Spleen (tissue), 11 donors: ENCODE results near the gene MMAB. TPM values are rescaled to one million over a fixed set of nuclear protein-coding genes. Genes with fewer than 3 reads are reported as not detected.
A peak's percentile ranks its signal among the peaks of the same experiment; 100 is the strongest.

Experiments used
- DNase-seq: peaks from one replicate; pipeline ENCODE4 v3.0.0-alpha.2; 2020
- H3K27ac ChIP-seq, 8 donors: fragments of 200-600 bp; sonication (generic) in 7 of 8; 1 replicate in 4 of 8; 2 replicates in 4 of 8; pipeline versions ENCODE4 v1.5.0 to v1.8.0; 2016 to 2021; ENCODE audit warnings: inconsistent platforms in 4 of 8, mild to moderate bottlenecking in 4 of 8, moderate library complexity in 1 of 8
- H3K27me3 ChIP-seq, 7 donors: fragments of 200-600 bp; sonication (generic) in 6 of 7; replicated peaks in 1 of 7; 1 replicate in 4 of 7; 2 replicates in 3 of 7; pipeline versions ENCODE4 v1.5.0 to v1.8.0; 2016 to 2021; ENCODE audit warnings: inconsistent platforms in 3 of 7, mild to moderate bottlenecking in 1 of 7
- H3K36me3 ChIP-seq, 6 donors: fragments of 200-600 bp; sonication (generic) in 5 of 6; 1 replicate in 4 of 6; 2 replicates in 2 of 6; pipeline versions ENCODE4 v1.5.0 to v1.8.0; 2016 to 2021; ENCODE audit warnings: inconsistent platforms in 2 of 6
- H3K4me1 ChIP-seq, 6 donors: fragments of 200-600 bp; sonication (generic) in 5 of 6; 1 replicate in 3 of 6; 2 replicates in 3 of 6; pipeline versions ENCODE4 v1.5.0 to v1.8.0; 2016 to 2021; ENCODE audit warnings: inconsistent platforms in 3 of 6
- H3K4me3 ChIP-seq, 8 donors: fragments of 200-600 bp; sonication (generic) in 7 of 8; 1 replicate in 4 of 8; 2 replicates in 4 of 8; pipeline versions ENCODE4 v1.5.0 to v1.8.0; 2016 to 2021; ENCODE audit warnings: inconsistent platforms in 4 of 8, mild to moderate bottlenecking in 4 of 8, moderate library complexity in 2 of 8
- H3K9me3 ChIP-seq, 8 donors: fragments of 200-600 bp; sonication (generic) in 7 of 8; 1 replicate in 4 of 8; 2 replicates in 4 of 8; pipeline versions ENCODE4 v1.5.0 to v1.8.0; 2016 to 2021; ENCODE audit warnings: inconsistent platforms in 4 of 8
- CTCF ChIP-seq, 11 experiments: fragments of 200-600 bp in 7 of 11; fragments of 450-650 bp in 4 of 11; sonication (generic) in 4 of 11; IDR thresholded peaks in 8 of 11; conservative IDR thresholded peaks in 3 of 11; 1 replicate in 7 of 11; 2 replicates in 4 of 11; pipeline versions ENCODE4 v1.4.0 to v1.8.0; 2016 to 2021; ENCODE audit warnings: antibody characterized with exemption in 11 of 11, inconsistent platforms in 4 of 11, mild to moderate bottlenecking in 1 of 11
- POLR2A ChIP-seq, 3 donors: fragments of 450-650 bp; IDR thresholded peaks; one replicate each; pipeline ENCODE4 v1.5.1; 2017; ENCODE audit warnings: antibody characterized with exemption in 3 of 3, mild to moderate bottlenecking in 1 of 3
- POLR2AphosphoS5 ChIP-seq, 3 donors: sonication (generic); formaldehyde crosslinking; IDR thresholded peaks; one replicate each; pipeline ENCODE4 v1.5.1; 2017; ENCODE audit warnings: antibody characterized with exemption in 3 of 3
- whole genome bisulfite sequencing, 5 donors: extraction: QIAGEN DNeasy Blood & Tissue Kit in 3 of 5; methylation state at CpG; one replicate each; pipeline versions ENCODE4 v1.1.5 to v1.1.7; 2013 to 2018; 5-methylcytosine and 5-hydroxymethylcytosine counted together
- intact Hi-C: fragments of 100-400 bp; cut with DNase I; formaldehyde crosslinking; loops from one replicate; pipeline ENCODE4 v1.15.0; 2023; ENCODE audit warnings: low total_unique reads
- polyA plus RNA-seq, 3 donors: library from polyadenylated mRNA; stranded (reverse); fragments of 200-250 nt; gene quantifications; one replicate each; pipeline ENCODE4 v1.2.1, GENCODE V29; 2013
- total RNA-seq, 7 donors: library from RNA; depleted of rRNA in 3 of 7; stranded (reverse); fragments of >200 nt in 3 of 7; fragmentation: NEBNext Ultra II Directional in 4 of 7; extraction: Animal tissue kit (Norgen Biotek cat#: 25700) in 4 of 7; gene quantifications; one replicate each; pipeline versions ENCODE4 v1.1.0 to v1.2.1, GENCODE V29; 2016 to 2021
- donor health status: healthy with polysubstance abuse.
- donor health status: DM: no; HTN: no; CAD: no; lungs with moderate emphysema.
- donor health status: DM: no; HTN: no; CAD: no.
- donor health status: Bipolar disorder and iron deficiency.
- donor health status: healthy.
- donor health status: DM: no; HTN: no; CAD: no.
- donor health status: DM: yes; HTN: yes; CAD: no.

MMAB gene
- total and polyA plus RNA-seq, 10 donors, result 14.5 to 41.7 (median 20.3) TPM

DNA sequence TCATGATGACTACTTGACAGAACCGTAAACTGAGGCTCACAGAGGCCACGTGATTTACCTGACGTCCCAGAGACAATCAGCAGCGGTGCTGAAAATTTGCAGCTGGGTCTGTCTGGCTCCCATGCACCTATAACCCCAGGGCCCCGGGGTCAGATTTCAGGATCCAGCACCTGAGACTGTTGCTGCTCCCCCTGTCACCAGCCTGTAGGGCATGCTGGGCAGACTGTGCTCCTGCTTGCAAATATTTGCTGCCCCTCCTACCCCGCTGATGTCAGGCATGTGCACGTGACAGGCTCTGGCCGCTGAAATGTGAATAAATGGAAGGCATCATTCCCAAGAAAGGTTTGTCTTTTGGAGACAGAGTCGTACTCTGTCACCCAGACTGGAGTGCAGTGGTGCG is 6.0 kb downstream of the MMAB start:
- DNase-seq, result no peak
- WGBS, 5 donors, result 91 to 94% (median 92%) methylated on average over 9 to 10 of the region's 10 CpGs
- peaks cover 0 to 84% (median 52%) of the 10 kb centered on the region in 6 donors for H3K36me3 ChIP-seq

GRCh38 chr12:109566424-109566823 is 6.9 kb downstream of the MMAB start:
- Histone ChIP-seq H3K27ac (no peak overlapping the region), H3K27me3 (no peaks in the 10 kb centered on the region), H3K9me3 (peaks cover 0 to 13% (median 11%) of the 10 kb centered on the region in 8 donors), H3K4me3 (no peak overlapping the region), H3K36me3 (peaks cover 0 to 93% (median 56%) of the 10 kb centered on the region in 6 donors), H3K4me1 (peaks cover 0 to 3% (median 0%) of the 10 kb centered on the region in 6 donors)
- TF ChIP-seq CTCF (IDR thresholded peaks at IDR 0.05 in 8 of 11, conservative IDR thresholded peaks at IDR 0.05 in 3 of 11) (no peak), POLR2AphosphoS5 (IDR thresholded peaks at IDR 0.05) (peak in 1 of 3 donors; percentile 17)
- DNase-seq, result no peak
- 93 to 96% (median 94%) methylated on average over 8 of the region's 8 CpGs for WGBS, 5 donors
- intact Hi-C loops, result no loop called here

More for the DNA sequence above, 6.0 kb downstream of the MMAB start:
- peaks cover 0 to 11% (median under 1%) of the 10 kb centered on the region in 6 donors for H3K4me1 ChIP-seq
- H3K9me3 ChIP-seq, result peaks cover 0 to 8% (median 6%) of the 10 kb centered on the region in 8 donors
- TF ChIP-seq POLR2A (IDR thresholded peaks at IDR 0.05) (no peak), POLR2AphosphoS5 (IDR thresholded peaks at IDR 0.05) (no peak), CTCF (IDR thresholded peaks at IDR 0.05 in 8 of 11, conservative IDR thresholded peaks at IDR 0.05 in 3 of 11) (no peak)
- no peak overlapping the region for H3K27ac ChIP-seq
- intact Hi-C loops, result no loop called here
- H3K4me3 ChIP-seq, result no peak overlapping the region
- no peaks in the 10 kb centered on the region for H3K27me3 ChIP-seq

GRCh38 chr12:109563291-109564284 is 9.7 kb downstream of the MMAB start:
- no peaks in the 10 kb centered on the region for H3K4me1 ChIP-seq
- intact Hi-C loops, result no loop called here
- H3K27ac ChIP-seq, result no peak overlapping the region
- no peak for DNase-seq
- H3K9me3 ChIP-seq, result peaks cover 0 to 13% (median 11%) of the 10 kb centered on the region in 8 donors
- TF ChIP-seq POLR2A (IDR thresholded peaks at IDR 0.05) (no peak), POLR2AphosphoS5 (IDR thresholded peaks at IDR 0.05) (no peak), CTCF (IDR thresholded peaks at IDR 0.05 in 8 of 11, conservative IDR thresholded peaks at IDR 0.05 in 3 of 11) (no peak)
- H3K36me3 ChIP-seq, result peaks cover 0 to 82% (median 53%) of the 10 kb centered on the region in 6 donors
- H3K4me3 ChIP-seq, result no peak overlapping the region
- H3K27me3 ChIP-seq, result no peaks in the 10 kb centered on the region
- 88 to 95% (median 92%) methylated on average over 20 to 30 of the region's 30 CpGs for WGBS, 5 donors

DNA sequence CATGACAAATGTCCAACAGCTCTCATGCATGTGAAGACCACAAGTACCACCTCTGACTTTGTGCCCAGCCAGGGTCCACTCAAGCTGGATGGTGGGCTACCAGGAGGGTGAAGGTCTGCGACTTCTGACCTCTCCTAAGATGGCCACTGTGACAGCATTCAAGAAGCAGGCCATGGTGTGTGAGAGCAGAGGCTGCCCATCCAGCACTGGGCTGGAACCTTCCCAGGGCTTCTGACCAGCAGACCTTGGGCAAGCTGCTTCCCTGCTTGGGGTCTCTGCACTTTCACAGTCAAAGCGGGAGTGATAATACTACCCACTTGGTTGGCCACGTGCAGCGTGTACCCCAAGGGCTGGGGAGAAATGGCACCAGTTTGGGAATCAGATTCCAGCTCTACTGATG is 10.4 kb downstream of the MMAB start:
- intact Hi-C loops, result no loop called here
- H3K36me3 ChIP-seq, result peaks cover 0 to 76% (median 48%) of the 10 kb centered on the region in 6 donors
- 93 to 100% (median 96%) methylated on average over 3 to 4 of the region's 4 CpGs for WGBS, 5 donors

More for the DNA sequence above, 10.4 kb downstream of the MMAB start:
- no peaks in the 10 kb centered on the region for H3K27me3 ChIP-seq
- H3K9me3 ChIP-seq, result peaks cover 0 to 13% (median 11%) of the 10 kb centered on the region in 8 donors
- no peak for DNase-seq
- H3K4me1 ChIP-seq, result no peaks in the 10 kb centered on the region
- H3K4me3 ChIP-seq, result no peak overlapping the region
- TF ChIP-seq CTCF (IDR thresholded peaks at IDR 0.05 in 8 of 11, conservative IDR thresholded peaks at IDR 0.05 in 3 of 11), result no peak
- TF ChIP-seq POLR2AphosphoS5 (IDR thresholded peaks at IDR 0.05), result no peak
- no peak for TF ChIP-seq POLR2A (IDR thresholded peaks at IDR 0.05)
- no peak overlapping the region for H3K27ac ChIP-seq
